ENCODE results near the gene TSPOAP1. TPM values are rescaled to one million over a fixed set of nuclear protein-coding genes. Genes with fewer than 3 reads are reported as not detected.

TSPOAP1 gene
- total and polyA plus RNA-seq, 2 of the 13 experiments (the other 11 are each of a cell fraction or from before 2014, with no cell fraction given): not detected

DNA sequence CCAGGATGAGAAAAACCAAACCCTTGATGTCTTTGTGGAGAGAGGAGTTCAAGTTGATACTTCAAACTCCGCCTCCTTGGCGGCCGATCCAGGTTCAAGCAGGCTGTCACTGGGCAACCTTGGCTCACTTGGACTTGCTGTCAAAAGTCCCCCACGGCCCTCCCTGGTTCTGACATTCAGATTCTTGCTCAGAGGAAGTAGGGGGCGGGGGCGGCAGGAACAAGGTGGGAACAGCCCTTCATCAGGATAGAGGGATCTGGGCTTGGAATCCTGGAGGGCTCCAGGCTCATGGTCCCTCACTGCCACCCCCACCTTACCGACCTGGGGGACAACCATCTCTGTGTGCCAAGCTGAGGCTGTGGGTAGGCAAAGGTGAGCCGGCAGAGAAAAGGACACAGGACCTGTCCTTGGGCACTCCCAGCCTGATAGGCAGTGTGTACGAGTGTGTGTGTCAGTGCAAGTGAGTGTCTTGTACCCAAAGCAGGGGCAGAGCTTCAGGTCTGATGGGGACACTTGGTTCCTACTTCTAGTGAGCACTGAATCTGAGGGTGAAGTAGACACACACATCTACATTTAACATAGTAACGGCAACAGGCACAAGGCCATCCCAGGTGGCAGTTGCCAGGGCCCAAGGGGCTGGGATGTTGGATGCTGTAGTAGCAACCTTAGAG is 6.6 kb upstream of the TSPOAP1 start:
- POLR2A ChIA-PET: interaction anchor here (0.8 to 3.9 kb wide), 5 partner anchors 17 to 80 kb away, joined by 3 to 42 read pairs (median 6); partner anchors contain the start of gene SUPT4H1
- H3K27ac ChIP-seq (ENCODE audit: extremely low read length, insufficient read depth, low read length): no peak overlapping the region
- no peaks in the 10 kb centered on the region for H3K27me3 ChIP-seq (ENCODE audit: control insufficient read depth in 1 of 2, insufficient read depth in 2 of 2, low read length in 2 of 2)
- no peak for ATAC-seq
- peak overlapping the region in 1 of 3 experiments; percentile 35; a peak in 1 of 6 replicates for H3K4me3 ChIP-seq (replicated peaks in 1 of 3; ENCODE audit: insufficient read depth in 1 of 3, low read depth in 2 of 3, low read length in 3 of 3)
- no peak for DNase-seq (ENCODE audit: low spot score)
- FAIRE-seq: no peak
- H3K4me1 ChIP-seq (ENCODE audit: insufficient read depth, low read length): peaks cover 62% of the 10 kb centered on the region
- CTCF ChIA-PET (ENCODE audit: low intra/inter-chr PET ratio, low total read pairs): no interaction called here
- no peaks in the 10 kb centered on the region for H3K36me3 ChIP-seq (replicated peaks in 1 of 2; ENCODE audit: control insufficient read depth in 1 of 2, insufficient read depth in 2 of 2, low read length in 2 of 2)
- in situ Hi-C loops (cut with HindIII; ENCODE audit: extremely low pct_ligation_motif_present, low pct_unique_long_range_greater_than_20kb) (no loop called here), intact Hi-C loops (cut with micrococcal nuclease; ENCODE audit: unreplicated experiment) (no loop called here)
- no TSS peak for BruUV-seq (replicated peaks)
- H4K20me1 ChIP-seq (ENCODE audit: insufficient read depth, low read length): no peaks in the 10 kb centered on the region
- H3K9ac ChIP-seq (ENCODE audit: insufficient read depth, low read depth, low read length): no peak overlapping the region
- H3K9me3 ChIP-seq (ENCODE audit: low read length): no peaks in the 10 kb centered on the region
- H2AFZ ChIP-seq (ENCODE audit: low read length): peak overlapping the region; percentile 55
- 51% methylated on average over 10 of the region's 10 CpGs for WGBS (ENCODE audit: low lambda C conversion rate)
- H3K4me2 ChIP-seq (ENCODE audit: low read depth, low read length): peak overlapping the region; percentile 64
- no peaks in the 10 kb centered on the region for H3K79me2 ChIP-seq (ENCODE audit: insufficient read depth, low read length)
- TF ChIP-seq LRRFIP1 (CRISPR knock-in tag; conservative IDR thresholded peaks at IDR 0.05) (no peak), ATF7 (IDR thresholded peaks at IDR 0.05) (no peak), ATF7 (CRISPR knock-in tag; IDR thresholded peaks at IDR 0.05) (0 out of 2 replicates have a peak, but pooled peaks have one; percentile 12), ZNF44 (CRISPR knock-in tag; IDR thresholded peaks at IDR 0.05) (0 out of 2 replicates have a peak, but pooled peaks have one; percentile 47), AHR (CRISPR knock-in tag; IDR thresholded peaks at IDR 0.05) (no peak), MED13 (CRISPR knock-in tag; IDR thresholded peaks at IDR 0.05) (no peak), ZNF12 (CRISPR knock-in tag; IDR thresholded peaks at IDR 0.05) (peak; percentile 42; the same call in 1 of the 2 replicates), EHMT2 (IDR thresholded peaks at IDR 0.05; ENCODE audit: borderline replicate concordance, low read depth, low read length) (no peak), GATAD2A (CRISPR knock-in tag; IDR thresholded peaks at IDR 0.05) (no peak), POGZ (CRISPR knock-in tag; IDR thresholded peaks at IDR 0.05) (no peak), UBTF (CRISPR knock-in tag; IDR thresholded peaks at IDR 0.05) (0 out of 2 replicates have a peak, but pooled peaks have one; percentile 20), ZNF570 (CRISPR knock-in tag; IDR thresholded peaks at IDR 0.05; ENCODE audit: borderline replicate concordance) (no peak), GFI1 (CRISPR knock-in tag; IDR thresholded peaks at IDR 0.05; ENCODE audit: borderline replicate concordance) (no peak), DMTF1 (CRISPR knock-in tag; IDR thresholded peaks at IDR 0.05) (no peak), ZNF619 (CRISPR knock-in tag; IDR thresholded peaks at IDR 0.05) (no peak)
- TF ChIP-seq, protein P1, sequence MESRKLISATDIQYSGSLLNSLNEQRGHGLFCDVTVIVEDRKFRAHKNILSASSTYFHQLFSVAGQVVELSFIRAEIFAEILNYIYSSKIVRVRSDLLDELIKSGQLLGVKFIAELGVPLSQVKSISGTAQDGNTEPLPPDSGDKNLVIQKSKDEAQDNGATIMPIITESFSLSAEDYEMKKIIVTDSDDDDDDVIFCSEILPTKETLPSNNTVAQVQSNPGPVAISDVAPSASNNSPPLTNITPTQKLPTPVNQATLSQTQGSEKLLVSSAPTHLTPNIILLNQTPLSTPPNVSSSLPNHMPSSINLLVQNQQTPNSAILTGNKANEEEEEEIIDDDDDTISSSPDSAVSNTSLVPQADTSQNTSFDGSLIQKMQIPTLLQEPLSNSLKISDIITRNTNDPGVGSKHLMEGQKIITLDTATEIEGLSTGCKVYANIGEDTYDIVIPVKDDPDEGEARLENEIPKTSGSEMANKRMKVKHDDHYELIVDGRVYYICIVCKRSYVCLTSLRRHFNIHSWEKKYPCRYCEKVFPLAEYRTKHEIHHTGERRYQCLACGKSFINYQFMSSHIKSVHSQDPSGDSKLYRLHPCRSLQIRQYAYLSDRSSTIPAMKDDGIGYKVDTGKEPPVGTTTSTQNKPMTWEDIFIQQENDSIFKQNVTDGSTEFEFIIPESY (CRISPR knock-in tag; IDR thresholded peaks at IDR 0.05): no peak

Data from HepG2 (cell line).